HEK293T (cell line): Measurements from ENCODE around the gene MAPK8IP3.

Experiments
- BHLHE40 ChIP-seq: fragments of 450-650 bp; IDR thresholded peaks from 2 replicates; pipeline ENCODE4 v1.6.1; 2016; ENCODE audit warnings: mild to moderate bottlenecking, moderate library complexity, borderline replicate concordance
- NFRKB ChIP-seq: fragments of 450-650 bp; IDR thresholded peaks from 2 replicates; pipeline ENCODE4 v1.6.1; 2016; ENCODE audit warnings: mild to moderate bottlenecking, moderate library complexity

- no peak for TF ChIP-seq NFRKB
- no peak for TF ChIP-seq BHLHE40
These were observed 25.6 kb downstream of the MAPK8IP3 start for GRCh38 chr16:1731603-1732002.
